Measurements from ENCODE around the gene PUS1.
"Not testable (repeated sequence)": the region's sequence is repeated elsewhere in the genome, so short reads cannot be mapped to it uniquely, and the experiment has no call there.

PUS1 gene

GRCh38 chr12:131928711-131929580 is at the start of gene PUS1:
Gene PUS1, plus strand, starts transcription at chr12:131929276. Its CDS starts 447 bp downstream, at chr12:131929723.
- DNase-seq, result peak; percentile 95

DNA sequence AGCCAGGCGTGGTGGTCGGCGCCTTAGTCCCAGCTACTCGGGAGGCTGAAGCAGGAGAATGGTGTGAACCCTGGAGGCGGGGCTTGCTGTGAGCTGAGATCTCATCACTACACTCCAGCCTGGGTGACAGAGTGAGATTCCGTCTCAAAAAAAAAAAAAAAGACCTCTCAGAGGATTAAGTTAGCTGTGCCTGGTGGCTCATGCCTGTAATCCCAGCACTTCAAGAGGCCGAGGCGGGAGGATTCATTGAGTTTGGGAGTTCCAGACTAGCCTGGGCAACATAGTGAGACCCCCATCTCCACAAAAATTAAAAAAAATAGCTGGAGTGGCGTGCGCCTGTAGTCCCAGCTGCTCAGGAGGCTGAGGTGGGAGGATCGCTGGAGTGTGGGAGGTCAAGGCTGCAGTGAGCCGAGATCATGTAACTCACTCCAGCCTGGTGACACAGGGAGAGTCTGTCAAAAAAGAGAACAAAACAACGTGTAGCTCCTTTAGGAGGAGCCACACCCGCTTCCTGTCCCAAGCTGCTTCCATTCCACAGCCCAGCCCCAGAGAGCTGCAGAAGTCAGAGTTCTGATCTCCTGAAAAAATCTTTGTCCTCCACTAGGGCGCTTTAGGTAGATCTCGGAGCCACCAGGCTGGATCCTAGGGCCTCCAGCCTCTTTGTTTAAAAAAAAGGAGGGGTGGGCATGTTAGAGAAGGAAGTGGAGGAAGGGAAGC is 46.1 kb upstream of the PUS1 start:
- DNase-seq, result no peak

GRCh38 chr12:131883521-131883900 is 45.6 kb upstream of the PUS1 start:
- DNase-seq, result no peak

DNA sequence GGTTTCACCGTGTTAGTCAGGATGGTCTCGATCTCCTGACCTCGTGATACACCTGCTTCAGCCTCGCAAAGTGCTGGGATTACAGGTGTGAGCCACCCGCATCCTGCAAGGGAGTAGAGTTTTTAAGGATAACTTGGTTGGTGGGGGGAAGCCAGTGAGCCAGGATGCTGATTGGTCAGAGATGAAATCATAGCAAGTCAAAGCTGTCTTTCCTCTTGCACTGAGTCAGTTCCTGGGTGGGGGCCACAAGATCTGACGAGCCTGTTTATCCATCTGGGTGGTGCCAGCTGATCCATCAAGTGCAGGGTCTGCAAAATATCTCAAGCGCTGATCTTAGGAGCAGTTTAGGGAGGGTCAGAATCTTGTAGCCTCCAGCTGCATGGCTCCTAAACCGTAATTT is 44.0 kb upstream of the PUS1 start:
- DNase-seq, result not testable (repeated sequence)

GRCh38 chr12:131885543-131886057 is 43.5 kb upstream of the PUS1 start:
- no peak for DNase-seq

GRCh38 chr12:131891722-131892121 is 37.4 kb upstream of the PUS1 start:
- DNase-seq, result not testable (repeated sequence)

DNA sequence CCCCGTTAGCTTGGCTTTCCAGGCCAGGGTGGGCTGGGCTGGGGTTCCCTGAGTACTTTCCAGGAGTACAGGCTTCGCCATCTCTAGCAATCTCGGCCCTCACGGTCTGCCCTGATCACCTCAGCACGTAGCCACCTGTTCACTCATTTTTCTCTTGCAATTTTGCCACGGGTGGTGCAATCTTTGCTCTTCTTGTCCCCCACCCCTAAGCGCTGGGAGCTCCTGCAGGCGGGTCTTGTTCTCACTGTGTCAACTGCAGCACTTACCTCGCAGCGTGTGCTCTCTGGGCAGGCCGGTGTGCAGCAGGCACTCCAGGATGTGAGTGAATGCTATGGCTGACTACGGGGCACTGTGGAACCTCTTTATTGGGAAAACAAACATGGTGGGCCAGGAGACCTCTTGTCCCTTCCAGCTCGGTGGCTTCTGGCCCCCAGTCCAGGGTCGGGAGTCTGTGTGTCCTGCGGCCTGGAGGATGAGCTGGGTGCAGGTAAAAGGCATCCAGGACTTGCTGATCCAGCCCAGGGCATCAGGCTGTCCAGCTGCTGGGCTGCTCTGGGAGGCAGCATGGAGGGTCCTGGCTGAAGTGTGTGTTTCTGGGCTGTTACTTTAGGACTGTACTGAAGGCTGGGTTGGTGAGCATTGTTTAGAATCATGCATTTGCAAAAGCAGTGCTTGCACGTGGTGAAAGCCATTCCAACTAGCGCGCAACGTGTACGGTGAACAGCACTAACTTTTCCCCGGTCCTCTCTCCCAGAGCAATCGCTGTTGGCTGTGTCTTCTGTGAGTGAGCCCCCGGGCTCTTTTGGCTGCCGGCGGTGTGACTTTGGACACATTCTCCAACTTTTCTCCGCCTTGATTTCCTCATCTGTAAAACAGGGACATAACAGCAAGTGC is 36.1 kb upstream of the PUS1 start:
- no peak for DNase-seq

- no peak for DNase-seq
Observed at GRCh38 chr12:131893605-131894312, 35.3 kb upstream of the PUS1 start.

- DNase-seq, result peak; percentile 90
Observed at GRCh38 chr12:131894313-131894860, 34.7 kb upstream of the PUS1 start, which contains the start of gene ULK1. Gene ULK1, plus strand, starts transcription at chr12:131894622. Its CDS starts 380 bp downstream, at chr12:131895002.

DNA sequence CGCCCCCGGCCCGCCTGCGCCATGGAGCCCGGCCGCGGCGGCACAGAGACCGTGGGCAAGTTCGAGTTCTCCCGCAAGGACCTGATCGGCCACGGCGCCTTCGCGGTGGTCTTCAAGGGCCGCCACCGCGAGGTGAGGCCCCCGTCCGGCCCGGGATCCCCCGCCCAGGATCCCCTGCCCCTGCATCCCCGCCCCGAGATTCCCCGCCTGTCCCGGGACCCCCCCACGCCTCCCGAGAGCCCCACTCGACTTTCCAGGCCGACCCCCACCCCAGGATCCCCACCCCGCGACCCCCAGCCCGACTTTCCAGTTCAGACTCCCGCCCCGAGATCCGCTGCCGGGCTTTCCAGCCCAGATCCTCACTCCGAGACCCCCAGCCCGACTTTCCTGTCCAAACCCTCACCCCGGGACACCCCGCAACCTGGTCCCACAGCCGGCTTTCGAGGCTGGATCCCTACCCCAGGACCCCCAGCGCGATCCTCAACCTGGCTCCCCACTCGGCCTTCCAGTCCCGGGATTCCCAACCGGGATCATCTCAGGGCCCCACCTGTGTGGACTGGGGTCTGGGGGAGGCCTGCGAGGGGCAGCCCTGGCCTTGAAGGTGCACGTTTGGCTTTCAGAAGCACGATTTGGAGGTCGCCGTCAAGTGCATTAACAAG is 34.0 kb upstream of the PUS1 start:
- no peak for DNase-seq

- no peak for DNase-seq
Observed at GRCh38 chr12:131895640-131896079, 33.4 kb upstream of the PUS1 start.

DNA sequence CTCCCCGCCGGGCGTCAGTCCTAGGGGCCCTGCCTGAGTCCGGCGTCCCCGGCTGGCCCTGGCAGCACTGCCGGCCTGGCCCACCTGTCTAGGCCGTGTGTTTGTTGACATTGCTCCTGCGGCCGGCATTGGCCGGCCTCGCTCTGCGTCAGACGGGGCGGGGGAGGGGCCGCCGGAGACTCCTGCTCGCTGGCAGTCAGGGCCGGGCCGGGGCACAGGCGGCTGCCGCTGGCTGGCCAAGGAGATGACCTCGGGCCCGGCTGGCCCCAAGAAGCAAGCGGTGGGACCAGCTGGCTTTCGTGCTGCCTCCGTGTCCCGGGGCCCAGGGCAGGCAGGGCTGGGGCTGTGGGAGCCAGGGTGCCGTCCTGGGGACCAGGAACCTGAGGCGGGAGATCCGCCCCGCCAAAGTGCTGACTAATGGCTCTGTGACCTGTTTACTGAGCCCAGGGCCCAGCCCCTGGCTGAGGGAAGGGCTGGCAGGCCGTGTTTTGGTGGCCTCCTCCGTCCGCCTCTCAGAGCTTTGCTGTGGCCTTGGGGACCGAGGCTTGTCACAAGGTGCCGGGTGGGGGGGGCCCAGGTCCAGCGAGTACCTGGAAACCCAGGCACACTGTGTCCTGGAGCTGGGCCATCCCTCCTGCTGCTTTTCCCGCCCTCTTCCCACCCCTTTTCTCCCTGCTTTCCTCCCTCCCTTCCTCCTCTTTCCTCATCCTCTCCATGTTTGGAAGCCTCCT is 32.8 kb upstream of the PUS1 start:
- DNase-seq, result peak; percentile 65

DNA sequence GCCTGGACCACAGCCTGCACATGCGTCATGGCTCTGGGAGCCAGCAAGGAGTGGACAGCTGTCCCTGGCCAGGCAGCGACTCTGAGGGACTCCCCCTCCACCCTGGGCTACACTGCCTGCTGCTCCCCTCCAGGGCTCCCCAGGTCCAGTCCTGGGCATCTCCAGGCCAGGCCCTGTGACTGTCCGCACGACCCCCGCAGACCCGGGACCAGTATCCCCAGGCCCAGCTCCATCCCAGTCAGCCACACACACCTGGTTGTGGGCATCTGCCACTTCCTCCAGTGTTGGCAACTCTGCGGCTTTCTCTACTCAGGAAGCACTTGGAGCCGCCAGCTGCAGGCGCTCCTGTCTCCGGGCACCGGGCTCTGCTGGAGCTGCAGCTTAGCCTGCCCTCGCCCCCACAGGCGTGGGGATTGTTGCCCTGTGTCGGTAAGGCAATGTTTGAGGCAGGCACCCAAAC is 32.2 kb upstream of the PUS1 start:
- no peak for DNase-seq

- no peak for DNase-seq
Observed at GRCh38 chr12:131897276-131897675, 31.8 kb upstream of the PUS1 start.

DNA sequence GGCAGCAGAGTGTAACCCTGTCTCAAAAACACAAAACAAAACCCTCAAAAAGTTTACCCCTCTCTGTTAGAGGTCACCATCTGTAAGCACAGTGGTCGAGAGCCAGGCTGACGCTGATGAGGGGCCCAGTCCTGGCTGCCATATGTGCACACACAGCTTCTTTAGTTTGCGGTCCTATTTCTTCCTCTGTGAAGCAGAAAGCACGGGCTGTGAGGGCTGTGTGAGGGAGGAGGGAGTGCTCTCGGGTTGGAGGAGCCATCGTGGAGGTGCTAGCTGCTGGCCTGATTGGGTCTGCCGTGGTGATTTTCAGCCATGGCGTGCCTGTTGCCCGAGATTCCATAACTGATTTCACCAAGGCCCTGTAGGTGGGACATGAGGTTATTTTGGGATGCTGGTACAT is 31.2 kb upstream of the PUS1 start:
- DNase-seq, result no peak

GRCh38 chr12:131900397-131900796 is 28.7 kb upstream of the PUS1 start:
- no peak for DNase-seq

- no peak for DNase-seq
Observed at GRCh38 chr12:131901431-131902331, 27.4 kb upstream of the PUS1 start.

DNA sequence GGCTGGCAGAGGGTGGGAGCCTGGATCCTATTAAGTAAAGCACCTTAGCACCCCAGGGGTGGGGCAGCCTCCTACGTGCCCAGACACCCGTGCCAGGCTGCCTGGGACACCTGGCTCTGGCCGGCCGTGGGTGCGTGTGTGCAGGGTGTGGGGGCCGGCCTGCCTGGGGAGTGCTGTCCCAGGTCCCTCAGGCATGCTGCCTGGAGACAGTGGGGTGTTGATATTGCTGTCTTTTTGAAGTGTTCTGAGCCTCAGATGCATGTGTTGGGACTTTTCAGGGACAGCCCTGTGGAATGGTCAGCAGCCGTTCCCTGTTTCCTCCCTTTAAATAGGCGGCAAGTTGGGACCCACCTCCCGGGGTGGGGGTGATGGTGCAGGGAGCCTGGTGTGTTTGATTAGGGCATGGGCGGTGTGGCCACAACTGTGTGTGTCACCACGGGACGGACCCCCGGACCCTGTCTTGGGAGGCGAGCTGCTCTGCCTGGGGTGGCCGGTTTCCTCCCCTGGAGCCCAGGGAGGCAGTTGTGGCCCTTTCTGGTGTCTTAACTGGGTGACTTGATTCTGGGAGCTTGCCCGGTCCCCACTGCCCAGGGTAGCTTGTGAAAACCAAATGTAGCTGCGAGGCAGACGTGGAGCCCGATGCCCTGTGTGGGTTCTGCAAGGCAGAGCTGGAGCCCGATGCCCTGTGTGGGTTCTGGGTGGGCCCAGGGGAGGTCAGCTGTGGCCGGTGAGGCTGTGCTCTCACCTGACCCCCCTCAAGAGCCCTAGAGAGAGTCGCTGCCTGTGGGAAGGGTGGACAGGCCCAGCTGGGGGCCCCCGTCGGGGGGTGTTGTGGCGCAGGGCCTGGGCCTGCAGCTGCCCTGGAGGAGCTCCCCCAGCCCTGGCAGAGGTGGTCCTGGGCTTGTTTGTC is 26.5 kb upstream of the PUS1 start:
- no peak for DNase-seq

Measured in stimulated activated CD4-positive, alpha-beta T cell treated with anti-CD3 and anti-CD28 coated beads, Interleukin-1b, Interleukin-23, amount 100 ng/mL, for 48 hours (primary cell).